Raji (cell line): Measurements from ENCODE around the gene HOXA7.

Experiments used
- POLR2A ChIP-seq: IDR thresholded peaks from 2 replicates; pipeline ENCODE4 v1.6.1; 2011; ENCODE audit warnings: low read depth, low read length, control low read depth; ENCODE audit not compliant: insufficient read depth

The HOXA7 gene

GRCh38 chr7:27112955-27113949 is 43.2 kb downstream of the HOXA7 start:
- no peak for TF ChIP-seq POLR2A

- TF ChIP-seq POLR2A: no peak
These were observed 44.1 kb downstream of the HOXA7 start for GRCh38 chr7:27112361-27112760.

DNA sequence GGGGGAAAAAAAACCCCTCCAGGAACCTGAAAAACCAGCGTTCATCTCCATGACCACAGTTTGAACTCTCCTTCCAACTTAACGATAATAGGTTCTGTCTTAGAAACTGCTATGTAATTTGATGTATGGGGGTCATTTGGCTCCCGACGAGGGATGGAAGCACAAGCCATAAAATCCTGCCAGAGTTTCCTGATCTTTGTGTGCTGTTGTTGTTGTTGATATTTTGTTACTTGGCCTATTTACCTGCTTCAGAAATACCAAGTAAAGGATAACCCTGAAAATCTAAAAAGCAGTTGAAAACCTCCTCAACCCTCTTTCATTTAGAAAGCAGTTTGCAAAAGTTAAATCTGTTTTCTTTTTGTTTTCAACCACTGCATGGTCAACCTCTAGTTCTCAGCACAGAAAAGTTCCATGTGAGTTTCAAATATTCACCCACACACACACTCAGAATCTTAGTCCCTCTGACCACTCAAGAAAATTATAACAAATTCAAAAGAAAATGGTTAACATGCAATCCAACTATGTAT is 44.7 kb downstream of the HOXA7 start:
- no peak for TF ChIP-seq POLR2A

DNA sequence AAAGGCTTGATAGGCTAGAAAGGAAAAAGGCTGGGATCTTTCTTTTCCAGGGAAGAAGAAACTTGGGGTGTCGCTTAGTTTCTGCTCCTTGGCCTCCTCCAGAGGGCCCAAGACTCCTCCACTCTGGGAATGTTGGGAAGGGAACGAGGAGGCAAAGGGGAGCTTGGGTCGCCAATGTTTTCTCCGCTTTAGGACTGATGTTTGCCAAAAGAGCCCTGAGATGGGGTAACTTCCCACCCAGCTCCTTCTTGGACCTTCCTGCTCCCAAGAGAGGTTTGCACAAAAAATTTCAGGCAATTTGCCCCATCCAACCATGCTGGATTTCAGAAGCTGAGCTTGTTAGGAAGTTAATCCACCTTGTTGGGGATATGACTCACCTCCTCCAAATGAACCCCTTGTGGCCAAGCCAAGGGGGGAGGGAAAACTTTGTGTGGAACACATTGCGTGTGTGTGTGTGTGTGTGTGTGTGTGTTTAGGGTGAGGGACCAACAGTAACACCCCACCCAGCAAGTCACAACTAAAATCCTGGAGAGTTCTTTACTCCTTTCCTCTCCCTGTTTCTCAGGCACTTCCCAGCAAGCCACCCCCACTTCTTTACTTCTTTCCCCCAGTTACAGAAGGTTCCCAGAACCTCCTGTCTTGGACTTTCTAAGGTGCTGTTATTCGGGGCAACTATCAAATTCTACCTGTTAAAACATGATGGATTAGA is 45.3 kb downstream of the HOXA7 start:
- TF ChIP-seq POLR2A: no peak

DNA sequence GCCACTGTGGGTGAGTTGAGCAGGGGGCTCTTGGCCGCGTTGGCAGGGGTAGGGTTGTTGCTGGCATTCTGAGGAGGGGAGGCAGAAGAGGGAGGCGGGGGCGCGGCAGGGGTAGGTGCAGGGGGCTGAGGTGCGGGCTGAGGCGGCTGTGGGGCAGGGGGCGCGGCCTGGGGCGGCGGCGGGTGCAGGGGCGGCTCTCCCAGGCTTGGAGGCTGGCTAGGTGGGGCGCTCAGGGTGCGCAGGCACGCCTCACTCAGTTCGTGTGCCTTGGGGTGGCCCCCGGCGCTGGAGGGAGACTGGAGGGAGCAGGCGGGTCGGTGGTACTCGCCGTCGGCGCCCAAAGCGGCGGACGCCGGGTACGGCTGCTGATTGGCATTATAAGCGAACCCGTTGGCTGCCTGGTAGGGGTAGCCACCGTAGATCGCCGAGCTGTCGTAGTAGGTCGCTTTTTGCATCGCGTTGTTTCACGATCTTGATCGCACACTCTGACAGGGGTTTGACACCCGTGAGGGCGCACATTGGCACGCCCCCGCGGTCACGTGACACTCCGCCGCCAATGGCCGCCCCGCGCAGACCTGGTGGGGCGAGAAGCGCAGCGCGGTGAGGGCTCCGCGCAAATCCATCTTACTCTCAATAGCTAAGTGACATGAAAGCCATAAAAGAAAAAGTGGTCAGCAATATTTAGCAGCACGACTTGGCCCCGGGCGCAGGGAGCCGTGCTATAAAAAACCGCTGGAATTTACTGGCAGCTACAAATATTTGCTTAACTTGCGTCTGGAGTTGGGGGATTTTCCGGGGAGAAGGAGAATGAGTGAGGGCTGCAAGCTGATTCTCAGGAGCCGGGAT is 46.1 kb downstream of the HOXA7 start:
- no peak for TF ChIP-seq POLR2A

- no peak for TF ChIP-seq POLR2A
These were observed 46.8 kb downstream of the HOXA7 start for GRCh38 chr7:27109466-27110185.

GRCh38 chr7:27108390-27109127 is 47.9 kb downstream of the HOXA7 start:
- TF ChIP-seq POLR2A: no peak

DNA sequence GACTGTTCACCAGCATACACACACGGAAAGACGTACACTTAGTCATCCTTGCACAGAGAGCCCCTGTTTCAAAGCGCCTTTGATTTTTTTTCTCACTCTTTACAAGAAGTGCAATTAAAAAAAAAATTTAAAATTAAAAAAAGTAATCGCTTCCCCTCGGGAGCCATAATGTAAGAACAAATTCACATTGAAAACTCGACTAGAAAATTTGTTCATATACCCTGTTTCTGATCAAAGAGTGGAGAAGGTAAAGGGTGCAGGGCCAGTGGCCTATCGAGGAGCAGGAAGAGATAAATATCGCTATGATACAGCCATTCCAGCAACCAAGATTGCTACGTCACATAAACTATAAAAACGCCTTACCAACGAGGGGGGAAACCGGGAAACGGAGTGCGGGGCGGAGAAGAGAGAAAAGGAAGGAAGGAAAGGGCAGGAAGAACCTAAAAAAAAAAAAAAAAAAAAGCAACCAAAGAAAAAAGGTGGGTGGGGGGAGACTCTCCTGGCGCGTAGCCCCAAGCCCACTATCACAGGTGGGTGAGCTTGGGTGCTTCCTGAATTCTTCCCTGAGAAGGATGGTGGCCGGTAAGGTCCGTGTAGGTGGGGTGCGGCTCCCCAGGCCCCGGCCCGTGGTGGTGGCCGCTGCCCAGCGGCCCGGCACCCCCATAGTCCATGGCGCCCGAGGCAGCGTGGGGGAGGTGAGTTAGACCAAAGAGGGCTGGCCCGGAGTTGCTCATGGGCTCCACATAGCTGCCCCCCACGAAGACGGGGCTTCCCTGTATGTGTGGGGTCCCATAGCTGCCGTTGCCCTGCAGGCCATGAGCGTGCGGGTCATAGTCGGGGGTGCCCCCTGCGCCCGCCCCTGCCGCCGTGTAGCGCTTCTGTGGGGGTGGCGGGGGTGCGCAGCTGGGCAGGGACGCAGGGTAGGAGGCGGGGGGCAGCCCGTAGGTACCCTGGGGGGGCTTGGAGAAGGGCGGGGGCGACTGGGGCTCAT is 48.8 kb downstream of the HOXA7 start:
- no peak for TF ChIP-seq POLR2A

DNA sequence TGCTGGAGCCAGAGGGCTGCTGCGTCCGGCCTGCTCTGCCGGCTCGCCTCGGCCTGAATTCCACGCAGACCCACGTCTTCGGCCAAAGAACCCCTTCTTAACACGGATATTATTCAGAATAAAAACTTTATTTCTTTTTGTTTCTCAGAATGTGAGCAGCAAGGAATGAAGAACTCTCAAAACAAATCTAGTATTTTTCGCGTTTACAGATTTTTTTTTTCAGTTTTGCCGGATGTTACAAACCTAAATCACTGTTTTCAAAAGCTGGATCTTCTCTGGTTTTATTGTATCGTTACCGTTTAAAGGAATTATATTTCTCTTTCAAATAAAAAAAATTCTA is 49.6 kb downstream of the HOXA7 start:
- no peak for TF ChIP-seq POLR2A

- TF ChIP-seq POLR2A: no peak
These were observed 50.1 kb downstream of the HOXA7 start for GRCh38 chr7:27106181-27106900.

DNA sequence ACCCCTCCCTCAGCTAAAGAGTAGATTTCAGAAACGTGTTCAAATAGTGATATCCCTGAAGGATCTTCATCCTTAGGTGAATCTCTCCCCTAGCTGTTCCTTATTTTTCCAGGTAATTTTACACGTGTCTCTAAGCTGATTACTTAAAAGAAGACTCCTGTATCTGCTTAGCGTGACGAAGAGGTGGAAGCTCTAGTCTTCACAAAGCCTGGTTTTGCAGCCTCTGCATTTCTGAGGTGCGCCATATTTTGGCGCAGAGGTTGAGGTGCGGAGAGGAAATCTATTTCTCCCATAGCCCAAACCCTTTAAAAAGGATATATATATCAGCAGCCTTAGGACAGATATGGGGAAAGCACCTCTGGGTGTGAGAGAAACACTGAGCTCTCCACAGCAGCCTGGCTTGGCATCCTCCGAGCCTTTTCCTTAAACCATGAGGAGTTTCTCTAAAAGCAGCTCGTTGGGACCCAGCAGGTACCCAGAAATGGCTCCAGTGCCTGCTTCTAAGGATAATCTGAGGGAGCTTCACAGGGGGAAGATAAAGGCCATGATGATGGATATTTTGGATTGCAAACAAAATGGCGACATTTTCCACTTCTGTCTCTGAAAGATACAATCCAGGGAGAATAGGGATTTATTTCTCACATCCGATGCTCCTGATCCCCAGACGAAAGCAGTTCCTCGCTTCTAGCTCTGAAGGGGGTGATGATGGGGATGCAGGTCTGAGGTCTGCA is 51.0 kb downstream of the HOXA7 start:
- TF ChIP-seq POLR2A: no peak
